Upper lobe of left lung (tissue), 6 donors: ENCODE data around the gene MED31. TPM values are rescaled to one million over a fixed set of nuclear protein-coding genes. Genes with fewer than 3 reads are reported as not detected.

Experiments used
- ATAC-seq, 2 donors: fragments of 200-7000 bp; cut with Tn5 transposase; one replicate each; pipeline ENCODE4 v1.9.1; 2022; ENCODE audit warnings: mild to moderate bottlenecking in 2 of 2, moderate library complexity in 2 of 2; ENCODE audit not compliant: low FRiP score in 2 of 2
- DNase-seq, 2 donors: peaks; one replicate each; pipeline ENCODE4 v3.0.0-alpha.2; 2019 to 2020
- H3K27ac ChIP-seq, 4 donors: fragments of 200-600 bp; sonication (generic); one replicate each; pipeline ENCODE4 v1.5.1; 2016 to 2019
- H3K27me3 ChIP-seq, 4 donors: fragments of 200-600 bp; sonication (generic); one replicate each; pipeline ENCODE4 v1.5.1; 2017 to 2019
- H3K36me3 ChIP-seq, 4 donors: fragments of 200-600 bp; sonication (generic); one replicate each; pipeline ENCODE4 v1.5.1; 2016 to 2019
- H3K4me1 ChIP-seq, 4 donors: fragments of 200-600 bp; sonication (generic); one replicate each; pipeline ENCODE4 v1.5.1; 2018 to 2019
- H3K4me3 ChIP-seq, 4 donors: fragments of 200-600 bp; sonication (generic); one replicate each; pipeline ENCODE4 v1.5.1; 2017 to 2019; ENCODE audit warnings: mild to moderate bottlenecking in 2 of 4, moderate library complexity in 1 of 4
- H3K9me3 ChIP-seq, 4 donors: fragments of 200-600 bp; sonication (generic); one replicate each; pipeline ENCODE4 v1.5.1; 2018 to 2019
- EP300 ChIP-seq, 4 donors: sonication (generic); formaldehyde crosslinking; IDR thresholded peaks; one replicate each; pipeline ENCODE4 v1.5.1; 2017; ENCODE audit warnings: antibody characterized with exemption in 4 of 4, control low read depth in 2 of 4
- POLR2A ChIP-seq, 4 donors: fragments of 450-650 bp; IDR thresholded peaks; one replicate each; pipeline ENCODE4 v1.5.1; 2016 to 2017; ENCODE audit warnings: antibody characterized with exemption in 4 of 4, mild to moderate bottlenecking in 2 of 4
- POLR2AphosphoS5 ChIP-seq, 2 donors: sonication (generic); formaldehyde crosslinking; IDR thresholded peaks; one replicate each; pipeline ENCODE4 v1.5.1; 2017; ENCODE audit warnings: antibody characterized with exemption in 2 of 2
- WGBS, 2 donors: methylation state at CpG; one replicate each; pipeline ENCODE4 v1.1.5; 2017 to 2018; 5-methylcytosine and 5-hydroxymethylcytosine counted together
- total RNA-seq, 6 donors: library from RNA; depleted of rRNA in 4 of 6; stranded (reverse); fragments of >200 nt in 4 of 6; gene quantifications; one replicate each; pipeline versions ENCODE4 v1.1.0 to v1.2.1, GENCODE V29; 2016 to 2021
- TF ChIP-seq, protein P1 (sequence below), 6 experiments: fragments of 450-650 bp in 4 of 6; fragments of 200-600 bp in 2 of 6; sonication (generic) in 2 of 6; IDR thresholded peaks; one replicate each; pipeline ENCODE4 v1.5.1; 2016 to 2019; ENCODE audit warnings: antibody characterized with exemption in 6 of 6
- donor health status: DM: no; HTN: no; CAD: no; lungs with moderate emphysema.
- donor health status: DM: no; HTN: yes; CAD: no; lungs with severe emphysema.

Gene MED31
- 10 to 100 TPM in 3 of 6 donors, 1 to 10 TPM in 3; 1.8 to 22.9 (median 13.2) TPM for total RNA-seq

DNA sequence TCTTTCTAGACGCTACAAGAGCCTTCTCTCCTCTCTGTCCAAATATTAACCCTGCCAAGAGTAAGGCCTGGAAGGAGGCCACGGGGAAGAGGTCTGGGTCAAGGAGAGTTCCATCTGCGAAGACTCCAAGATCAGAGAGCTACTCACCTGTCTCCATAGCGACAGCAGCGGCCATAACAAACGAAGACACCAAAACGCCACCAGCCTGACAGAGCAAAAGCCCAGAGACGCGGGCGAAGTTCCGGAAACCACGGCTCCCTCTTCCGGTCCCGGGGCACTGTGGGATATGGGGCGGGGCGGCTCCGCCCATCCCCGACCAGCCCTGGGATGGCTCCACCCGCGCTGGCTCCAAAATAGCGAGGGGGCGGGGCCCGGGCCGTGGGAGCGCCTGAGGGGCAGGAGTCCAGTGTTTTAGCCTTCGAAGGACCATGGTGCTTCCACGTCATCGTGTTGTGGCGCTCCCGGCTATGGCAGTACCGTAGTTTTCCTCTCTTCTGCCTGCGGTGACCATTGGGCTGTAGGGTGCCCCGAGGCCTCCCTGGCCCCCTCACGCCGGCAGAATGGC, at the start of gene MED31, which contains the start of gene C17orf100:
Gene MED31 (minus strand): TSS at position 252 of the 565 bp plus-strand sequence. CDS start 77 bp downstream, at position 175.
Gene C17orf100 (plus strand): TSS at position 409 of the 565 bp plus-strand sequence. CDS start 152 bp downstream, at position 561.
- H3K27me3 ChIP-seq, result peaks cover 0 to 6% (median 2%) of the 10 kb centered on the region in 4 donors
- ATAC-seq, result peak; percentile 99
- peaks cover 27 to 40% (median 33%) of the 10 kb centered on the region in 4 donors for H3K4me1 ChIP-seq
- DNase-seq, result peak; percentile 96 to 99
- WGBS, 2 donors, result 1 to 2% methylated on average over 8 to 34 of the region's 35 CpGs
- peak; percentile 86 to 95 for TF ChIP-seq POLR2AphosphoS5 (IDR thresholded peaks at IDR 0.05)
- TF ChIP-seq, protein P1, sequence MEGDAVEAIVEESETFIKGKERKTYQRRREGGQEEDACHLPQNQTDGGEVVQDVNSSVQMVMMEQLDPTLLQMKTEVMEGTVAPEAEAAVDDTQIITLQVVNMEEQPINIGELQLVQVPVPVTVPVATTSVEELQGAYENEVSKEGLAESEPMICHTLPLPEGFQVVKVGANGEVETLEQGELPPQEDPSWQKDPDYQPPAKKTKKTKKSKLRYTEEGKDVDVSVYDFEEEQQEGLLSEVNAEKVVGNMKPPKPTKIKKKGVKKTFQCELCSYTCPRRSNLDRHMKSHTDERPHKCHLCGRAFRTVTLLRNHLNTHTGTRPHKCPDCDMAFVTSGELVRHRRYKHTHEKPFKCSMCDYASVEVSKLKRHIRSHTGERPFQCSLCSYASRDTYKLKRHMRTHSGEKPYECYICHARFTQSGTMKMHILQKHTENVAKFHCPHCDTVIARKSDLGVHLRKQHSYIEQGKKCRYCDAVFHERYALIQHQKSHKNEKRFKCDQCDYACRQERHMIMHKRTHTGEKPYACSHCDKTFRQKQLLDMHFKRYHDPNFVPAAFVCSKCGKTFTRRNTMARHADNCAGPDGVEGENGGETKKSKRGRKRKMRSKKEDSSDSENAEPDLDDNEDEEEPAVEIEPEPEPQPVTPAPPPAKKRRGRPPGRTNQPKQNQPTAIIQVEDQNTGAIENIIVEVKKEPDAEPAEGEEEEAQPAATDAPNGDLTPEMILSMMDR (IDR thresholded peaks at IDR 0.05), result peak in 1 of 6 experiments; percentile 7
- peak in 3 of 4 donors; percentile 47 to 80 (median 47) for TF ChIP-seq POLR2A (IDR thresholded peaks at IDR 0.05)
- TF ChIP-seq EP300 (IDR thresholded peaks at IDR 0.05), result peak in 1 of 4 donors; percentile 42
- H3K27ac ChIP-seq, result peak within 1 kb of the TSS; percentile 80 to 94 (median 92)
- H3K36me3 ChIP-seq, result peaks cover 0 to 29% (median 6%) of the 10 kb centered on the region in 4 donors
- peak within 1 kb of the TSS; percentile 70 to 95 (median 73) for H3K4me3 ChIP-seq
- no peaks in the 10 kb centered on the region for H3K9me3 ChIP-seq

DNA sequence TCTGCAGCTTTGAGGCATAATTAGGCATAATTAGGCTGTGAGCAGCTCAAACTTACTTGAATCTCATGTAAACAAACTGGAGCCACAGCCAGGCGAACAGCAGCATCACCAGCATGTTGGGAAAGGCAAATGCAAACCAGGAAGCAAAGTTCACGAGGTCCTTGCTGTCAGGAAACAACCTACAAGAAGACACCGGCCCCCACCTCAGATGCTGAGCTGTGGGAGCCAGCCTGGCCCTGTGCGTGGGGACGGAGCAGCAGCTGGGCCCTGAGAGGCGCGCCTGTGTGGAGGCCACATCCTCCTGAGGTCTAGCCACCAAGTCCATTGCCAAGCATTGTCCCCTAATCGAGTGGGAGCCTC, 49.5 kb upstream of the MED31 start:
- Histone ChIP-seq H3K36me3 (no peaks in the 10 kb centered on the region), H3K9me3 (no peaks in the 10 kb centered on the region), H3K27me3 (no peaks in the 10 kb centered on the region), H3K4me3 (no peak overlapping the region), H3K4me1 (no peaks in the 10 kb centered on the region), H3K27ac (no peak overlapping the region)
- WGBS, 2 donors, result 65 to 73% methylated on average over 3 to 6 of the region's 8 CpGs
- DNase-seq (no peak), ATAC-seq (no peak)
- TF ChIP-seq, protein P1 (IDR thresholded peaks at IDR 0.05), result no peak
- TF ChIP-seq EP300 (IDR thresholded peaks at IDR 0.05), result no peak
- TF ChIP-seq POLR2A (IDR thresholded peaks at IDR 0.05), result no peak
- TF ChIP-seq POLR2AphosphoS5 (IDR thresholded peaks at IDR 0.05), result no peak

DNA sequence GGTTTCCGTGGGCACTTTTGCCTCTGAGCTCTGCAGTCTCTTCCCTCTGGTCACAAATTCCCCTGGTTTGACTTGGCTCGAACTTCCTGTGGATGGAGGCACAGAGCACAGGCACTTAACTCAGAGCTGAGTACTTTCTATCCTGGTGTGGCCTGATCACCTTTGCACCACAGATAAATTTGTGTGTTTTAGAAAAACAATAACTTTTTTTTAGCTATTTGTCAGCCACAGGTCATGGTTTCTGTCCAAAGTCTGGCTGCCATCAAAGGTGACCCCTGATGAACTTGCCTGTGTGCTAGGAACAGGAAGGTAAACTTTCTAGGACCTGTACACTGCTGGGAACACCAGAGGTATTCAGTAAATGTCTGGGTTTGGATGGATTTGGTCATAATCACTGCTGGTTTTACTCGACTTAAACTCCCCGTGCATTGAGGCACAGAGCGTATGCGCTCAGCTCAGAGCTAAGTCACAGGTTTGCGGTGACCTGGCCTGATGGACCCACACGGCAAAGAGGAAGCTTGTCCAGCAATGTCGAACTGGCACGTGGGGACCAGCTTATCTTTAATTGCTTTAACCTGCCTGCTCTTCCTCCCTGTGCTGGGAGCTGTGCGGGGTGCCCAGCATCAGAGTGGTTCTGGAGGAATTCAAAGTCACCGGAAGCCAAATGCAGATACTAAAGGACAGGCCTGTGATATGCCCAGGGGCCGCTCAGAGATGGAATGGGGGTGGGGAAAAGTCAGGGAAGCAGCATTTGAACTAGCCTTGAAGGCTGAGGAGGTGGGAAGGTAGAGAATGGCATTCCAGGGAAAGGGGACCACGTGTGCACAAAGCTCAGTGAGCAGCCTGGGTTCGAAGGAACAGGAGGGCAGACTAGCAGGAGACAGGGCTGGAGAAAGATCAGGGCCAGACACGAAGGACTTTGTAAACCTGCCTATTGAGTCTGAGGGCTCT, 48.9 kb upstream of the MED31 start:
- Histone ChIP-seq H3K36me3 (no peaks in the 10 kb centered on the region), H3K27ac (no peak overlapping the region), H3K27me3 (no peaks in the 10 kb centered on the region), H3K4me1 (no peaks in the 10 kb centered on the region), H3K4me3 (no peak overlapping the region), H3K9me3 (no peaks in the 10 kb centered on the region)
- TF ChIP-seq POLR2AphosphoS5 (IDR thresholded peaks at IDR 0.05), result no peak
- TF ChIP-seq, protein P1 (IDR thresholded peaks at IDR 0.05), result no peak
- no peak for TF ChIP-seq POLR2A (IDR thresholded peaks at IDR 0.05)
- TF ChIP-seq EP300 (IDR thresholded peaks at IDR 0.05), result no peak
- WGBS, 2 donors, result 69 to 74% methylated on average over 16 of the region's 16 CpGs
- DNase-seq (no peak), ATAC-seq (no peak)

DNA sequence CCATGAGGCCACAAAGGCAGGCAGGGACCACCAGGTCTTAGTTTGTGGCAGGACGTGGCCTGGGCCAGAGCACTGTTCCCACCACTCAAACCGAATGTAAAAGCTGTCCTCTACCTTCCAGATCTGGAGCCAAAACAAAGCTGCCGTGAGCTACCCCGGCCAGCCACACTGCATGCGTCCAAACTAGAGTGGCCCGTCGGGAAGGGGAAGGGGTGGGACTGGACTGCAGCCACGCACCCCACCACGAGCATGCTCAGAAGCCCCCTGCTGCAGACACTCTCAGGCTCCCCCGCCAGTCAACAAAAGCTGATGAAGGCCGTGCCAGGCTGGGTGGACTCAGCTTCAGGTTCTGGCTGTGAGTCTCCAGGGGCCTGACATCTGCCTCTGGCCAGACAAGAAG, 46.6 kb upstream of the MED31 start:
- ATAC-seq, result no peak
- Histone ChIP-seq H3K27ac (no peak overlapping the region), H3K4me3 (no peak overlapping the region), H3K36me3 (no peaks in the 10 kb centered on the region), H3K27me3 (no peaks in the 10 kb centered on the region), H3K9me3 (no peaks in the 10 kb centered on the region), H3K4me1 (no peaks in the 10 kb centered on the region)
- TF ChIP-seq POLR2A (IDR thresholded peaks at IDR 0.05), result no peak
- TF ChIP-seq POLR2AphosphoS5 (IDR thresholded peaks at IDR 0.05), result no peak
- 80 to 81% methylated on average over 4 to 11 of the region's 11 CpGs for WGBS, 2 donors
- peak in 1 of 2 donors; percentile 46 for DNase-seq

DNA sequence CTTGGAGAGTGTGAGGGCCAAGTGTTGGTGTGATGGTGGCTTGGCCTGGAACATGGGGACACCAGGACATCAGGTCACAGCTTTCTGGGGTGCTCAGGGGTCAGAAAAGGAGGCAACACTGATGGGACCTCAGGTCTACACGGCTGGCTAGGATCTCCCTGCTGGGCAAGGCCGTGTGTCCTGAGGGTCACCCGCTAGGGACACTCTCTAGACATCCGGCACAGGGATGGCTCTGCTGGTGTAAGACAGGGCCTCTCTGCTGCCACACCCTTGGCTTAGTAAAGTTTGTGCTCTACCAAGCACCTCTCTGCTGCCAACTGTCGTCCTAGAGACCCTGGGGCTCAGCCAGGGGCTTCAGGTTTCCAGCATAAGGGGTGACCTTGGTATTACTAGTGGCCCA, 45.5 kb upstream of the MED31 start:
- Histone ChIP-seq H3K4me1 (no peaks in the 10 kb centered on the region), H3K4me3 (no peak overlapping the region), H3K27me3 (no peaks in the 10 kb centered on the region), H3K27ac (no peak overlapping the region), H3K36me3 (no peaks in the 10 kb centered on the region), H3K9me3 (no peaks in the 10 kb centered on the region)
- ATAC-seq (no peak), DNase-seq (no peak)
- TF ChIP-seq, protein P1 (IDR thresholded peaks at IDR 0.05), result no peak
- TF ChIP-seq EP300 (IDR thresholded peaks at IDR 0.05), result no peak
- TF ChIP-seq POLR2A (IDR thresholded peaks at IDR 0.05), result no peak
- no peak for TF ChIP-seq POLR2AphosphoS5 (IDR thresholded peaks at IDR 0.05)
- WGBS, 2 donors, result 60 to 90% methylated on average over 1 to 5 of the region's 5 CpGs
